Subcutaneous abdominal adipose tissue (tissue), 5 donors: Measurements from ENCODE around the gene UQCC3.
"Not testable (repeated sequence)": the region's sequence is repeated elsewhere in the genome, so short reads cannot be mapped to it uniquely, and the experiment has no call there.

ENCODE experiments used
- H3K27ac ChIP-seq: one replicate; pipeline ENCODE4 v1.7.0; 2013; ENCODE audit warnings: low read depth, mild to moderate bottlenecking, inconsistent platforms, low read length, moderate library complexity
- H3K27me3 ChIP-seq, 5 donors: one replicate each; pipeline ENCODE4 v1.7.0; 2013; ENCODE audit warnings: low read length in 5 of 5, inconsistent platforms in 1 of 5; ENCODE audit not compliant: control insufficient read depth in 5 of 5, insufficient read depth in 4 of 5
- H3K36me3 ChIP-seq, 5 donors: one replicate each; pipeline ENCODE4 v1.7.0; 2013; ENCODE audit warnings: low read length in 5 of 5; ENCODE audit not compliant: control insufficient read depth in 5 of 5, insufficient read depth in 5 of 5
- H3K4me1 ChIP-seq, 5 donors: one replicate each; pipeline ENCODE4 v1.7.0; 2013; ENCODE audit warnings: low read length in 5 of 5, mild to moderate bottlenecking in 3 of 5, moderate library complexity in 1 of 5; ENCODE audit not compliant: control insufficient read depth in 5 of 5, insufficient read depth in 5 of 5
- H3K4me3 ChIP-seq, 5 donors: one replicate each; pipeline ENCODE4 v1.7.0; 2013; ENCODE audit warnings: low read length in 5 of 5, low read depth in 1 of 5
- H3K9ac ChIP-seq, 5 donors: one replicate each; pipeline ENCODE4 v1.7.0; 2013; ENCODE audit warnings: low read length in 5 of 5, mild to moderate bottlenecking in 4 of 5, moderate library complexity in 3 of 5
- H3K9me3 ChIP-seq, 5 donors: one replicate each; pipeline ENCODE4 v1.7.0; 2013; ENCODE audit warnings: low read length in 5 of 5; ENCODE audit not compliant: control insufficient read depth in 5 of 5
- donor health status: healthy.
- donor health status: healthy.
- donor health status: healthy.
- donor health status: healthy.
- donor health status: healthy.

Gene UQCC3

DNA sequence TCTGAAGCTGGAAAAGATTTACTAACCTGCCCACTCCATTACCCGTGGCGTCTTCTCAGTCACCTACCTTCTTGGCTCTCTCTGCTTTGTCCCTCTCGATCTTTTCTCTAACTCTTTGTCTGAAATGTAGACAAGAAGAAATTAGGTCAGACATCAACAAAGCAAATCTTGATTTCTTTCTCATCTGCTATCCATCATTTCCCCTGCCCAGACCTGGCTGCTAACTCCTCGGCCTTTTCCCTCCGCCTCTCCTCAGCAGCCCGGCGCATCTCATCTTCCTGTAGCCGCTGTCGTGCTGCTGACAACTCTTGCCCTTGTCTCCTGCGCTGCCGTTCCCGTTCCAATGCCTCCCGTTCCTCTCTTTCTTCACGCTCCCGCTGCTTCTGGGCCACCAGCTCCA, 6.2 kb downstream of the UQCC3 start:
- Histone ChIP-seq H3K4me1 (peaks cover 10 to 44% (median 30%) of the 10 kb centered on the region in 5 donors), H3K27me3 (no peaks in the 10 kb centered on the region), H3K4me3 (peak overlapping the region in 4 of 5 donors; percentile 79 to 93 (median 88)), H3K9ac (peak overlapping the region; percentile 91 to 98 (median 97)), H3K27ac (peak overlapping the region; percentile 98), H3K9me3 (no peaks in the 10 kb centered on the region), H3K36me3 (peaks cover 12 to 38% (median 25%) of the 10 kb centered on the region in 5 donors)

DNA sequence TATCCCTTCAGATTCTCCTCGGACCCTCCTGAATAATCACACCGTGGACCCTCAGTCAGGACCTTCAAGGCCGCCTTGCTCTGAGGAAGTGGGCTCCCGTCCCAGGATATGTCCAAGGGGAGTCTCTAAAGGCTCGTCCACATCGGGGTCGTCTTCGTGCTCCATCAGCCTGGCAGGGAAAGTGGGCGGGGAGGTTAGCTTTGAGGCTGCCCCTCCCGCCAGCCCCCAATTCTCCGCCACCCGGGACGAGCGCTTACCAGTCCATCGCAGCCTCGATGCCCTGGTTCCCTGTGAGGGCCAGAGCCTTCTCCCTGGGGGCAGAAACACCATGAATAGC, 6.9 kb downstream of the UQCC3 start:
- H3K36me3 ChIP-seq = peaks cover 12 to 33% (median 22%) of the 10 kb centered on the region in 5 donors
- H3K9ac ChIP-seq = peak overlapping the region; percentile 91 to 98 (median 97)
- H3K27ac ChIP-seq = peak overlapping the region; percentile 98
- H3K4me3 ChIP-seq = peak overlapping the region; percentile 79 to 93 (median 86)
- H3K4me1 ChIP-seq = peaks cover 10 to 37% (median 23%) of the 10 kb centered on the region in 5 donors
- no peaks in the 10 kb centered on the region for H3K9me3 ChIP-seq
- no peaks in the 10 kb centered on the region for H3K27me3 ChIP-seq

- H3K9ac ChIP-seq = peak within 1 kb of the TSS; percentile 91 to 98 (median 97)
Measured at GRCh38 chr11:62678770-62679696, 7.6 kb downstream of the UQCC3 start, which contains the start of gene UBXN1. Gene UBXN1, minus strand, starts transcription at chr11:62679073. Its CDS starts 150 bp downstream, at chr11:62678923.

DNA sequence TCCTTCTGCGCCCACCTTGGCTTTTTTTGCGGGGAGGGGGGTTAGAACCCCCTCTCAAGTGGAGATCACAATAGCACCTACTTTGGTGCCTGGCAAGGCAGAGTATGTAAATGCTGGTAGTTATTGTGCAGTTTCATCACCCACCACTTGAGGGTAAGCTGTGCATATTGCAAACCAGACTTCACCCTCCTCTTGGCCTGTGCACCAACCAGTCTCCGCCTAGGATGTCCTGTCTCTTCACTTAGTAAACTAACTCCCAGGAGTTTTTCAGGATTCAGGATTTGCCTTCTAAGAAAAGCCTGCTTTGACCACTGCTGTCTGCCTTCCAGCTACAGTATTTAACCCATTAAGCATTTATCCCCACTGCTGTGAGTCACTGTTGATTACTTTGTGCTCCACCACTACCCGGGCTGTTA, 9.4 kb downstream of the UQCC3 start:
- no peak overlapping the region for H3K4me3 ChIP-seq
- no peaks in the 10 kb centered on the region for H3K27me3 ChIP-seq
- peaks cover 9 to 20% (median 19%) of the 10 kb centered on the region in 5 donors for H3K36me3 ChIP-seq
- peak overlapping the region; percentile 79 for H3K27ac ChIP-seq
- H3K9ac ChIP-seq = peak overlapping the region in 1 of 5 donors; percentile 16
- no peaks in the 10 kb centered on the region for H3K9me3 ChIP-seq
- peaks cover 10 to 35% (median 23%) of the 10 kb centered on the region in 5 donors for H3K4me1 ChIP-seq

More at GRCh38 chr11:62678770-62679696, 7.6 kb downstream of the UQCC3 start, which contains the start of gene UBXN1:
- no peaks in the 10 kb centered on the region for H3K9me3 ChIP-seq
- H3K27ac ChIP-seq = peak within 1 kb of the TSS; percentile 98
- peaks cover 10 to 35% (median 23%) of the 10 kb centered on the region in 5 donors for H3K4me1 ChIP-seq
- no peaks in the 10 kb centered on the region for H3K27me3 ChIP-seq
- peak within 1 kb of the TSS; percentile 79 to 93 (median 86) for H3K4me3 ChIP-seq
- H3K36me3 ChIP-seq = peaks cover 12 to 27% (median 19%) of the 10 kb centered on the region in 5 donors

- no peaks in the 10 kb centered on the region for H3K27me3 ChIP-seq
Measured at GRCh38 chr11:62682518-62682917, 11.0 kb downstream of the UQCC3 start.

DNA sequence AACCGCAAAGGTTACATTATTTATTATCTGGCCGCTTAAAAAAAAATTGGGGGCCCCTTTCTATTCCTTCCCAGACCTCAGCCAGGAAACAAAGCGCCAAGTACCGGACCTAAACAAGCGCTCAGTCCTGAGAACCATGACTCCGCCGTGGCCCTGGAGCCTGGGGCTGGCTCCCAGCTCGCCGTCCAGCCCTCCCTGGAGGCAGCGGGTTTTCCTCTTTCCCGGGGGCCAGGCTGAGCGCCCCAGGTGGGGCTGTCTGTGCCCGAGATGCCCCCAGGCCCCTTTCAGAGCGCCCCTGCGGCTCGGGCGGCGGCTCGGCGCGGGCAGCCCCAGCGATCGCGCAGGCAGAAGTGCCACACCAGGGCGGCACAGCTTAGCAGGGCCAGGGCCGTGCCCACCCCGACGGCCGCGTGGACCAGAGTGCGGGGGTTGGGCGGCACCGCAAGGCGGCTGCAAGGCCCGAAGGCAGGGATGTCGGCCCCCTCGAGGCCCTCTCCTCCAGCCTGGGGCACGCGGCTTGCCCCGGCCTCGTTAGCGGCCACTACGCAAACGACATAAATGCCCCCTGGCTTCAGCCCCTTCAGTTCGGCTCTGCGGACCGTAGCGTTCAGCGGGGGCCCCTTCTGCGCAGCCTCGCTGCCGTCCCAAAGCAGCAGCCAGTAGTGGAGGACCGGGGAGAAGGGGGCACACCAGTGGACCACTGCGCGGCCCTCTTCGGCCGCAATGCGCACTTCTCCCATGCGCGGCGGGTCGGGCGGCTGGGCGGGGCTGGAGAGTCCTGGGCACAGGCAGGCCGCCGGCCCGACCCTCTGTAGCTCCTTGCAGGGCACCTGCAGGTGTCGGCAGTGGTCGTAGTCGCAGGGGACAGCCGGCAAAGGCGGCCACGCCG, 16.3 kb downstream of the UQCC3 start:
- no peaks in the 10 kb centered on the region for H3K27me3 ChIP-seq
- H3K4me1 ChIP-seq = peaks cover 8 to 29% (median 26%) of the 10 kb centered on the region in 5 donors
- peak overlapping the region; percentile 43 to 80 (median 59) for H3K4me3 ChIP-seq
- H3K9ac ChIP-seq = peak overlapping the region in 2 of 5 donors; percentile 25 to 62
- H3K36me3 ChIP-seq = peaks cover 0 to 29% (median 21%) of the 10 kb centered on the region in 5 donors
- H3K27ac ChIP-seq = peak overlapping the region; percentile 69
- no peaks in the 10 kb centered on the region for H3K9me3 ChIP-seq

More at GRCh38 chr11:62682518-62682917, 11.0 kb downstream of the UQCC3 start:
- H3K9me3 ChIP-seq = no peaks in the 10 kb centered on the region
- no peak overlapping the region for H3K27ac ChIP-seq
- H3K9ac ChIP-seq = no peak overlapping the region
- H3K4me1 ChIP-seq = peaks cover 10 to 31% (median 20%) of the 10 kb centered on the region in 5 donors
- H3K36me3 ChIP-seq = peaks cover 0 to 5% (median 4%) of the 10 kb centered on the region in 5 donors
- H3K4me3 ChIP-seq = no peak overlapping the region

DNA sequence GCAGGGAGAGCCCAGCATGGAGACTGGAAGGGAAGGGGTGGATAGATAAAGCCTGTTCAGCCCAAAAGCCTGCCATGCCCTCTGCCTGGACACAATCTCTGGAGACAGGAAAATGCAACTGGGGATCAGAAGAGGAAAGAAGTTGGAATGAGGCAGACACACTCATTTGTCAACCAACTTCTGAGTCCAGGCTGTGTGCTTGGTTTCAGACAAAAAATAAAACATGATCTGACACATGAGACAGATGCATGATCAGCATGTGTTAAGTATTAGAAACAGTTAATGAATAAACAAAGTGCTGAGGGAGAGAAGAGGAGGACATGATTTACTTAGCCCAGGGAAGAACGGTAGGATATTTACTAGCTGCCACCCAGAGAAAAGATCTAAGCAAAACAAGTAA, 17.0 kb downstream of the UQCC3 start:
- peak overlapping the region in 3 of 5 donors; percentile 25 to 62 (median 45) for H3K9ac ChIP-seq
- peak overlapping the region; percentile 69 for H3K27ac ChIP-seq
- no peaks in the 10 kb centered on the region for H3K27me3 ChIP-seq
- H3K9me3 ChIP-seq = no peaks in the 10 kb centered on the region
- H3K4me1 ChIP-seq = peaks cover 8 to 29% (median 26%) of the 10 kb centered on the region in 5 donors
- peaks cover 0 to 37% (median 26%) of the 10 kb centered on the region in 5 donors for H3K36me3 ChIP-seq
- H3K4me3 ChIP-seq = peak overlapping the region; percentile 43 to 80 (median 59)

DNA sequence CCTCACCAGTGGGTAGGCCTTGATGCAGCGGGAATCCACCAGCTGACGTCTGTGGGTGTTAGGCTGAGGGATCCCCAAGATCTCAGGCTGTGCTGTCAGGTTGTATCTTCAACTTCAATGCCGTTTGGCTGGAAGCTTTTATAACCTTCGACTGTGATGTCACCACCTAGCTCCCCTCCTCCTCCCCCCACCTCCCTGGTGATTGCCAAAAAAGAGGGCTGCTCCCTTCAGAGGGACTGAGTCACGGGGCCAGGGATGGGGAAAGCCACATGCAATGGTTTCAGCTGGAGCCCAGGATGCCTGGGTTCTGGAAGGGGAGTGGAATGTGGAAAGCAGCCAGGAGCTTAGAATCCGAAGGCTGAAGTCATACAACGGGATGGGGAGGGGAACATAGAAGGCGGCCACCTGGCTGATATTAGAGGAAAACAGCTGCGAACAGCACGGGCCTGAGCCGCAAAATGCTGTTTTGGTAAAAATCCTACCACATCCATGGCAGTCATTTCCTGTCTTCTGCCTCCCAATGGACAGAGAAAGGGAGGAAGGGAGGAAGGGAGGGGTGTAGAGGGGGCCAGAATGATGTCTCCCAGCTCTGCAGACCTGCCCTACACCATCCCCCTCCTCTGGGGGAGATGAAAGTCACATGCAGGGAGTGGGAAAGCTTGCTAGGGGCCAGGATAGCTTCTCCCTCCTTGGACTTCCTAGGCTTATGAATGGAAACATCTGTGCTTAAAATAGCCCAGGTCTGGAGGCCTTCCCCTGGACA, 18.1 kb downstream of the UQCC3 start, which contains the start of gene LRRN4CL:
Gene LRRN4CL (minus strand): TSS at position 110 of the 763 bp plus-strand sequence. CDS start 1,022 bp downstream, outside the sequence.
- Histone ChIP-seq H3K36me3 (peaks cover 0 to 38% (median 27%) of the 10 kb centered on the region in 5 donors), H3K27me3 (no peaks in the 10 kb centered on the region), H3K4me1 (peaks cover 10 to 34% (median 29%) of the 10 kb centered on the region in 5 donors), H3K9ac (peak within 1 kb of the TSS; percentile 1 to 62 (median 41)), H3K27ac (peak within 1 kb of the TSS; percentile 69), H3K9me3 (no peaks in the 10 kb centered on the region), H3K4me3 (peak within 1 kb of the TSS; percentile 50 to 80 (median 59))

- not testable (repeated sequence) for H3K27ac ChIP-seq, H3K9ac ChIP-seq, H3K27me3 ChIP-seq, H3K9me3 ChIP-seq, H3K4me3 ChIP-seq
- Histone ChIP-seq H3K4me1 (peaks cover 10 to 28% (median 25%) of the 10 kb centered on the region in 5 donors), H3K36me3 (peaks cover 0 to 42% (median 27%) of the 10 kb centered on the region in 5 donors)
Measured at GRCh38 chr11:62693624-62694023, 22.2 kb downstream of the UQCC3 start.
